ENCODE results near the gene LDLRAD4. TPM values are rescaled to one million over a fixed set of nuclear protein-coding genes. Genes with fewer than 3 reads are reported as not detected.

Gene LDLRAD4
- total and polyA plus RNA-seq, 2 donors = 46.9 to 80.0 TPM

- 89% methylated on average over 8 of the region's 8 CpGs for WGBS
- Histone ChIP-seq H3K4me3 (ENCODE audit: low read length in 2 of 2) (no peak overlapping the region), H3K36me3 (ENCODE audit: control insufficient read depth in 2 of 2, insufficient read depth in 2 of 2, low read length in 1 of 2) (peaks cover 11 to 44% of the 10 kb centered on the region in 2 donors), H3K27ac (ENCODE audit: low read depth in 1 of 2, low read length in 1 of 2) (no peak overlapping the region), H3K27me3 (ENCODE audit: control insufficient read depth in 2 of 2, insufficient read depth in 1 of 2, low read length in 1 of 2) (no peaks in the 10 kb centered on the region), H3K4me1 (ENCODE audit: control insufficient read depth in 2 of 2, insufficient read depth in 2 of 2, low read length in 2 of 2) (peaks cover 21 to 37% of the 10 kb centered on the region in 2 donors), H3K9me3 (ENCODE audit: control insufficient read depth in 2 of 2, insufficient read depth in 1 of 2, low read length in 1 of 2) (peaks cover 4 to 10% of the 10 kb centered on the region in 2 donors)
- DNase-seq (ENCODE audit: low read depth in 6 of 9, low spot score in 9 of 9) = no peak
Observed at GRCh38 chr18:13412901-13413300, 194.3 kb downstream of the LDLRAD4 start.

GRCh38 chr18:13414102-13414501 lies 195.5 kb downstream of the LDLRAD4 start:
- peaks cover 16 to 42% of the 10 kb centered on the region in 2 donors for H3K36me3 ChIP-seq (ENCODE audit: control insufficient read depth in 2 of 2, insufficient read depth in 2 of 2, low read length in 1 of 2)
- 96% methylated on average over 2 of the region's 2 CpGs for WGBS
- H3K27me3 ChIP-seq (ENCODE audit: control insufficient read depth in 2 of 2, insufficient read depth in 1 of 2, low read length in 1 of 2) = no peaks in the 10 kb centered on the region
- H3K4me1 ChIP-seq (ENCODE audit: control insufficient read depth in 2 of 2, insufficient read depth in 2 of 2, low read length in 2 of 2) = peaks cover 25 to 39% of the 10 kb centered on the region in 2 donors
- peaks cover 4 to 10% of the 10 kb centered on the region in 2 donors for H3K9me3 ChIP-seq (ENCODE audit: control insufficient read depth in 2 of 2, insufficient read depth in 1 of 2, low read length in 1 of 2)
- H3K27ac ChIP-seq (ENCODE audit: low read depth in 1 of 2, low read length in 1 of 2) = no peak overlapping the region
- no peak for DNase-seq (ENCODE audit: low read depth in 6 of 9, low spot score in 9 of 9)
- H3K4me3 ChIP-seq (ENCODE audit: low read length in 2 of 2) = no peak overlapping the region

DNA sequence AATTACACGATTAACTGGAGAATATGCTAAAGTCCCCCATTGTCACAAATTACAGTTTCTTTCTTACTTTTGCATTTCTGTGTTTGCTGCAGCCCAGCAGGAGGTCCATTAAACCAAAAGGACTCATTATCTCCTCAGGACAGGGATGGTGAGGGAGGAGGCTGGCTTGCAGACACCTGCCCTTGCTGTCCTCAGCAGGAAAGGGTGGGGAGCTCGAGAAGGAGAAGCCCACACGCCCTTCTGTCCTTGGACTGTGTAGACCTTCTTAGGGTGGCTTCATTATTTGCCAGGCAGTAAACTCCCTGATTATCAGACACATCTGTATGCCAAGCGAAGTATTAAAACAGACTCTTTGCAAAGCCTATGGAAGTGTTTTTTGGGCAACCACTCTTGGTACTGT lies 196.0 kb downstream of the LDLRAD4 start:
- 86% methylated on average over 4 of the region's 4 CpGs for WGBS
- peaks cover 25 to 38% of the 10 kb centered on the region in 2 donors for H3K4me1 ChIP-seq (ENCODE audit: control insufficient read depth in 2 of 2, insufficient read depth in 2 of 2, low read length in 2 of 2)

GRCh38 chr18:13415736-13416135 lies 197.2 kb downstream of the LDLRAD4 start:
- Histone ChIP-seq H3K27ac (ENCODE audit: low read depth in 1 of 2, low read length in 1 of 2) (peak overlapping the region in 1 of 2 donors; percentile 7), H3K4me3 (ENCODE audit: low read length in 2 of 2) (no peak overlapping the region), H3K4me1 (ENCODE audit: control insufficient read depth in 2 of 2, insufficient read depth in 2 of 2, low read length in 2 of 2) (peaks cover 28 to 47% of the 10 kb centered on the region in 2 donors), H3K36me3 (ENCODE audit: control insufficient read depth in 2 of 2, insufficient read depth in 2 of 2, low read length in 1 of 2) (peaks cover 21 to 42% of the 10 kb centered on the region in 2 donors), H3K9me3 (ENCODE audit: control insufficient read depth in 2 of 2, insufficient read depth in 1 of 2, low read length in 1 of 2) (peaks cover 4 to 10% of the 10 kb centered on the region in 2 donors), H3K27me3 (ENCODE audit: control insufficient read depth in 2 of 2, insufficient read depth in 1 of 2, low read length in 1 of 2) (no peaks in the 10 kb centered on the region)
- no peak for DNase-seq (ENCODE audit: low read depth in 6 of 9, low spot score in 9 of 9)
- 94% methylated on average over 12 of the region's 12 CpGs for WGBS

More for the DNA sequence above, 196.0 kb downstream of the LDLRAD4 start:
- H3K9me3 ChIP-seq (ENCODE audit: control insufficient read depth in 2 of 2, insufficient read depth in 1 of 2, low read length in 1 of 2) = peaks cover 4 to 10% of the 10 kb centered on the region in 2 donors
- no peak overlapping the region for H3K27ac ChIP-seq (ENCODE audit: low read depth in 1 of 2, low read length in 1 of 2)
- H3K36me3 ChIP-seq (ENCODE audit: control insufficient read depth in 2 of 2, insufficient read depth in 2 of 2, low read length in 1 of 2) = peaks cover 16 to 44% of the 10 kb centered on the region in 2 donors
- no peak overlapping the region for H3K4me3 ChIP-seq (ENCODE audit: low read length in 2 of 2)
- no peaks in the 10 kb centered on the region for H3K27me3 ChIP-seq (ENCODE audit: control insufficient read depth in 2 of 2, insufficient read depth in 1 of 2, low read length in 1 of 2)
- no peak for DNase-seq (ENCODE audit: low read depth in 6 of 9, low spot score in 9 of 9)

GRCh38 chr18:13416208-13416607 lies 197.6 kb downstream of the LDLRAD4 start:
- WGBS = 21% methylated on average over 7 of the region's 7 CpGs
- Histone ChIP-seq H3K4me3 (ENCODE audit: low read length in 2 of 2) (no peak overlapping the region), H3K27me3 (ENCODE audit: control insufficient read depth in 2 of 2, insufficient read depth in 1 of 2, low read length in 1 of 2) (no peaks in the 10 kb centered on the region), H3K9me3 (ENCODE audit: control insufficient read depth in 2 of 2, insufficient read depth in 1 of 2, low read length in 1 of 2) (peaks cover 4 to 10% of the 10 kb centered on the region in 2 donors), H3K4me1 (ENCODE audit: control insufficient read depth in 2 of 2, insufficient read depth in 2 of 2, low read length in 2 of 2) (peaks cover 32 to 51% of the 10 kb centered on the region in 2 donors), H3K36me3 (ENCODE audit: control insufficient read depth in 2 of 2, insufficient read depth in 2 of 2, low read length in 1 of 2) (peaks cover 23 to 38% of the 10 kb centered on the region in 2 donors), H3K27ac (ENCODE audit: low read depth in 1 of 2, low read length in 1 of 2) (peak overlapping the region in 1 of 2 donors; percentile 10)
- DNase-seq (ENCODE audit: low read depth in 6 of 9, low spot score in 9 of 9) = no peak

DNA sequence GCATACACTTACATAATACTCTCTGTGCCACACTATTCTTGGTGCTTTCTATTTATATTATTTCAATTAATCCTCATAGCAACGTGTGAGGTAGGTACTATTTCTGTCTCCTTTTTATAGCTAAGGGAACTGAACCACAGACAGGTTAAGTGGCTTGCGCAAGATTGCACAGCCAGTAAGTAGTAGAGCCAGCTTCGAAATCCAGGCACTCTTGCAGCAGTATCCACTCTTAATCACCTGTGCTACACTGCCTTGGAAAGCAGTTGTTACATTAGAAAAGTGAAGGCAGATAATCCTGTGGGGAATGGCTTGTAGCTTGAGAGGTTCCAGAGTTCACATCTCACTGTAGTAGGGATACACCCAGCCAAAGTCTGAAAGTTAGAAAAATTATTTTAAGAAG lies 198.3 kb downstream of the LDLRAD4 start:
- DNase-seq (ENCODE audit: low read depth in 6 of 9, low spot score in 9 of 9) = no peak
- Histone ChIP-seq H3K27ac (ENCODE audit: low read depth in 1 of 2, low read length in 1 of 2) (no peak overlapping the region), H3K36me3 (ENCODE audit: control insufficient read depth in 2 of 2, insufficient read depth in 2 of 2, low read length in 1 of 2) (peaks cover 22 to 34% of the 10 kb centered on the region in 2 donors), H3K27me3 (ENCODE audit: control insufficient read depth in 2 of 2, insufficient read depth in 1 of 2, low read length in 1 of 2) (no peaks in the 10 kb centered on the region), H3K9me3 (ENCODE audit: control insufficient read depth in 2 of 2, insufficient read depth in 1 of 2, low read length in 1 of 2) (peaks cover 2 to 6% of the 10 kb centered on the region in 2 donors), H3K4me1 (ENCODE audit: control insufficient read depth in 2 of 2, insufficient read depth in 2 of 2, low read length in 2 of 2) (peaks cover 38 to 58% of the 10 kb centered on the region in 2 donors), H3K4me3 (ENCODE audit: low read length in 2 of 2) (no peak overlapping the region)
- 72% methylated on average over 3 of the region's 3 CpGs for WGBS

DNA sequence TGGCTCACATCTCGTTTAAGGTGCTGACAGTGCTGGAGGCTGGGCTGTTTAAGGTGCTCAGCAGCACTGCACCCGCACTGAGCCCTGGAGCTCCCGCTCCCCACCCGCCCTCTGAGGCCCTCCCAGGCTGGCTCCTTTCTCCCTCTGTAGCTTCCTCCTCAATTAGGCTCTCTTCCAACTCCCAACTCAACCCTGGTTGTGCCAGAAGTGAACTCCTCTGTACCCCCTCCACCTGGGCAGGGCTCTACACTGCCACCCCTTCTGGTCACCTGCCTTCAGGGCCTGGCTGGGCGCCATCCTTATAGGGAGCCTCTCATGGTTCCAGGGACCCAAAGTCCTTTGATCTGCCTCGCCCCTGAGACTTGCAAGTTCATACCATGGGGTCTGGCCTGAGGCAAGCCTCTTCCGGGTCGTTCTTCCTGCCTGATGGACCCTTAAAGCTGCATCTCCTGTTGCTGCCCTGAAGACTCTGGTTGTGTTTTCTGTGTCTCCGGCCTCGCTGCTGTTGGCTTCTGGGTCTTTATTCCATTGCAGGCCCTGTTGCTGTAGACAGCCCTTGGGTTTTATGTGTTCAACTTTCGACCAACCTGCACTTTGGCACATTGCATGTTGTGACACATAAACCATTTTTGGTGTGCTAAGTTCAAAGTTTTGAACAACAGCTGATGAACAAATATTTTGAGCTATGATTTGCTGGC lies 199.6 kb downstream of the LDLRAD4 start:
- Histone ChIP-seq H3K4me3 (ENCODE audit: low read length in 2 of 2) (no peak overlapping the region), H3K27ac (ENCODE audit: low read depth in 1 of 2, low read length in 1 of 2) (no peak overlapping the region), H3K36me3 (ENCODE audit: control insufficient read depth in 2 of 2, insufficient read depth in 2 of 2, low read length in 1 of 2) (peaks cover 12 to 23% of the 10 kb centered on the region in 2 donors), H3K27me3 (ENCODE audit: control insufficient read depth in 2 of 2, insufficient read depth in 1 of 2, low read length in 1 of 2) (no peaks in the 10 kb centered on the region), H3K4me1 (ENCODE audit: control insufficient read depth in 2 of 2, insufficient read depth in 2 of 2, low read length in 2 of 2) (peaks cover 40 to 68% of the 10 kb centered on the region in 2 donors), H3K9me3 (ENCODE audit: control insufficient read depth in 2 of 2, insufficient read depth in 1 of 2, low read length in 1 of 2) (peaks cover 0 to 4% of the 10 kb centered on the region in 2 donors)
- 97% methylated on average over 11 of the region's 11 CpGs for WGBS
- no peak for DNase-seq (ENCODE audit: low read depth in 6 of 9, low spot score in 9 of 9)

DNA sequence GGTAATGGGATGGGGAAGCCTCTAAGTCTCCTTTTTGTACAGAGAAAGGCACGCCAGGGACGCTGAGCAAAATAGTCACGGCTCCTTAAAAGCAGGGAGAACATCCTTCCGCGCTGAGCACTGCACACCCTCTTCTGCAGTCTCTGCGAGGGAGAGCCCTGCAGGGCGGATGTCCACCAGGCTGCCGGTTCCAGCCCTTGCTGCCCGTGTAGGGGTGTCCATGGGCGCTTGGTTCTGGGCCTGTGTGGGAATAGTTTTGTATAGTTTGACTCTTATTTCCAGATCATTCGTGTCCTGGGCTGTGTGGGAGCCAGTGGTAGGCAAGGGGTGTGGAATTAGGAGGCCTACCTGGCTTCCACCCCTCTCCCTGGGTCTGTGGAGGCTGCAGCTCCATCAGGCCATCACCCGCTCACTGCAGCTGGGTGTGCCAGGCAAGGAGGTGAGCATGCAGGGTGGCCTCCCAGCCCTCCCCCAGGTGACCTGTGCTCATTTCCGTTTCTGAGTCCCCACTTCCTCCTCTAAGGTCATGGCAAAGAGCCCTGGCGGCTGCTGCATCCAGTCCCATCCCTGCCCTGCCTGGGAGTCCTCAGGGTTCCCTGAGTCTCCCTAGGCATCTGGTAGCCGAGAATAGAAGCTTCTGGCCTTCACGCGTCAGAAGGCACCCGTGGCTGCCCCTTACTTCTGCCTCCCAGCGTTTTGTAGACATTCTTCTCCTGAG lies 202.6 kb downstream of the LDLRAD4 start:
- H3K27ac ChIP-seq (ENCODE audit: low read depth in 1 of 2, low read length in 1 of 2) = peak overlapping the region in 1 of 2 donors; percentile 66
- no peaks in the 10 kb centered on the region for H3K27me3 ChIP-seq (ENCODE audit: control insufficient read depth in 2 of 2, insufficient read depth in 1 of 2, low read length in 1 of 2)
- no peaks in the 10 kb centered on the region for H3K9me3 ChIP-seq (ENCODE audit: control insufficient read depth in 2 of 2, insufficient read depth in 1 of 2, low read length in 1 of 2)
- peak in 2 of 9 donors; percentile 59 to 63 for DNase-seq (ENCODE audit: low read depth in 6 of 9, low spot score in 9 of 9)
- WGBS = 94% methylated on average over 19 of the region's 19 CpGs
- H3K36me3 ChIP-seq (ENCODE audit: control insufficient read depth in 2 of 2, insufficient read depth in 2 of 2, low read length in 1 of 2) = peaks cover 16 to 20% of the 10 kb centered on the region in 2 donors
- no peak overlapping the region for H3K4me3 ChIP-seq (ENCODE audit: low read length in 2 of 2)
- peaks cover 24 to 67% of the 10 kb centered on the region in 2 donors for H3K4me1 ChIP-seq (ENCODE audit: control insufficient read depth in 2 of 2, insufficient read depth in 2 of 2, low read length in 2 of 2)

GRCh38 chr18:13422541-13423147 lies 204.1 kb downstream of the LDLRAD4 start:
- Histone ChIP-seq H3K27me3 (ENCODE audit: control insufficient read depth in 2 of 2, insufficient read depth in 1 of 2, low read length in 1 of 2) (no peaks in the 10 kb centered on the region), H3K27ac (ENCODE audit: low read depth in 1 of 2, low read length in 1 of 2) (peak overlapping the region; percentile 42 to 66), H3K4me3 (ENCODE audit: low read length in 2 of 2) (no peak overlapping the region), H3K9me3 (ENCODE audit: control insufficient read depth in 2 of 2, insufficient read depth in 1 of 2, low read length in 1 of 2) (no peaks in the 10 kb centered on the region), H3K36me3 (ENCODE audit: control insufficient read depth in 2 of 2, insufficient read depth in 2 of 2, low read length in 1 of 2) (peaks cover 16 to 23% of the 10 kb centered on the region in 2 donors), H3K4me1 (ENCODE audit: control insufficient read depth in 2 of 2, insufficient read depth in 2 of 2, low read length in 2 of 2) (peaks cover 22 to 63% of the 10 kb centered on the region in 2 donors)
- WGBS = 92% methylated on average over 5 of the region's 5 CpGs
- DNase-seq (ENCODE audit: low read depth in 6 of 9, low spot score in 9 of 9) = no peak
